ENCODE measurements around the gene FTO.

The FTO gene

DNA sequence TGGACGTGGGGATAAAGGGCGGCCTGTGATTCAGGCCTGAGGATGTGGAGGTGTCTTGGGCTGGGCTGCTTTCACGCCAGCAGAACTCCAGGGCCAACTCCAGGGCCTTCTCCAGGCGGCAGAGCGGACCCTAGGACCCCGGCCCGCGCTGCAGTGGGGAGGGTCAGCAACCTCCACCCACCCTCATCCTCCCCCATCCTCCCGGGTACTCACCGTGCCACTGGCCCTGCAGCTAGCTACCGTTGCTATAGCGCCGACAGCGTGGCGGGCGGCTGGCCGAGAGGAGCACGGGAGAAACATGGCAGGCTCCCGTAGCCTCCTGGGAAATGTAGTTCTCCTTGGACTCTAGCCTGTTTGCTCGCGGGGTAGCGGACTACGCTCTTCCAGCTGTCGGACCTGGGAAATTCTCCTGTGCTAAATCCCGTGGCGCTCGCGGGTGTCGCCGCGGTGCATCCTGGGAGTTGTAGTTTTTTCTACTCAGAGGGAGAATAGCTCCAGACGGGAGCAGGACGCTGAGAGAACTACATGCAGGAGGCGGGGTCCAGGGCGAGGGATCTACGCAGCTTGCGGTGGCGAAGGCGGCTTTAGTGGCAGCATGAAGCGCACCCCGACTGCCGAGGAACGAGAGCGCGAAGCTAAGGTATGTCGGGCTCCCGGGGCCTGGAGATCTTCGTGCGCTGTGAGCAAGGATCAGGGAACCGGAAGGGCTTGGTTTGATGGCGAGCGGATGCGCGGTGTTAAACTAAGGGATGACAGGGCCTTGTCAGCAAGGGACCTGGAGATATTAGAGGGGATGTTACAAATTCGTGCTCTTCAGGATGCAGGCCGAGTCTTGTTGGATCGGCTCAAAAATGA lies at the start of gene FTO, which contains the start of gene RPGRIP1L:
TSS of gene FTO (plus strand) at position 567 of the 855 bp plus-strand sequence.
TSS of gene RPGRIP1L (minus strand) at position 270 of the 855 bp plus-strand sequence. CDS start 3,136 bp downstream, outside the sequence.
- POLR2A ChIA-PET (ENCODE audit: low non-redundant PET) = no interaction called here
- DNase-seq (ENCODE audit: low spot score) = peak; percentile 96
- CTCF ChIA-PET = interaction anchor here (0.5 to 0.6 kb wide), 4 partner anchors 41 to 1256 kb away, joined by 3 to 4 read pairs (median 3); no protein-coding TSS in a partner anchor
- TF ChIP-seq, protein P1, sequence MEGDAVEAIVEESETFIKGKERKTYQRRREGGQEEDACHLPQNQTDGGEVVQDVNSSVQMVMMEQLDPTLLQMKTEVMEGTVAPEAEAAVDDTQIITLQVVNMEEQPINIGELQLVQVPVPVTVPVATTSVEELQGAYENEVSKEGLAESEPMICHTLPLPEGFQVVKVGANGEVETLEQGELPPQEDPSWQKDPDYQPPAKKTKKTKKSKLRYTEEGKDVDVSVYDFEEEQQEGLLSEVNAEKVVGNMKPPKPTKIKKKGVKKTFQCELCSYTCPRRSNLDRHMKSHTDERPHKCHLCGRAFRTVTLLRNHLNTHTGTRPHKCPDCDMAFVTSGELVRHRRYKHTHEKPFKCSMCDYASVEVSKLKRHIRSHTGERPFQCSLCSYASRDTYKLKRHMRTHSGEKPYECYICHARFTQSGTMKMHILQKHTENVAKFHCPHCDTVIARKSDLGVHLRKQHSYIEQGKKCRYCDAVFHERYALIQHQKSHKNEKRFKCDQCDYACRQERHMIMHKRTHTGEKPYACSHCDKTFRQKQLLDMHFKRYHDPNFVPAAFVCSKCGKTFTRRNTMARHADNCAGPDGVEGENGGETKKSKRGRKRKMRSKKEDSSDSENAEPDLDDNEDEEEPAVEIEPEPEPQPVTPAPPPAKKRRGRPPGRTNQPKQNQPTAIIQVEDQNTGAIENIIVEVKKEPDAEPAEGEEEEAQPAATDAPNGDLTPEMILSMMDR (conservative IDR thresholded peaks at IDR 0.05; ENCODE audit: low read depth) = no peak
- H3K27ac ChIP-seq = peak within 1 kb of the TSS; percentile 65

DNA sequence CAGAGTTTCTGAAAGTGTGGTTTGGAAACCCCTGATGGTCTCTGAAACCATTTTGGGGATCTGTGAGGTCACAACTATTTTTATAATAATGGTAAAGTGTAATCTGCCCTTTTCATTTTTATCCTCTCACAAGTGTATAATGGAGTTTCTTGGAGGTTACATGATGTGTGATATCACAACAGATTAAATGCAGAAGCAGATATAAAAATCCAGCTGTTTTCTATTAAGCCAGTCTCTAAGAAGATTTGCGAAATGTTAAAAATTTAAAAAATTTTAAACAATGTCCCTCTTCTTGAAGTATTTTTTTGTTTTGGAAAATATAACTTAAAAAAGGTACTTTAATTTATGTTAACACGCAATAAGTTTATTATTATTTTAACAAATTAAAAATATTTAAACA lies 49.0 kb upstream of the FTO start:
- no peak overlapping the region for H3K27ac ChIP-seq
- no peak for DNase-seq (ENCODE audit: low spot score)
- TF ChIP-seq, protein P1 (conservative IDR thresholded peaks at IDR 0.05; ENCODE audit: low read depth) = no peak
- ChIA-PET POLR2A (ENCODE audit: low non-redundant PET) (no interaction called here), CTCF (interaction anchor here (0.6 kb wide), 1 partner anchor 1586 kb away, joined by 3 read pairs; no protein-coding TSS in a partner anchor)

DNA sequence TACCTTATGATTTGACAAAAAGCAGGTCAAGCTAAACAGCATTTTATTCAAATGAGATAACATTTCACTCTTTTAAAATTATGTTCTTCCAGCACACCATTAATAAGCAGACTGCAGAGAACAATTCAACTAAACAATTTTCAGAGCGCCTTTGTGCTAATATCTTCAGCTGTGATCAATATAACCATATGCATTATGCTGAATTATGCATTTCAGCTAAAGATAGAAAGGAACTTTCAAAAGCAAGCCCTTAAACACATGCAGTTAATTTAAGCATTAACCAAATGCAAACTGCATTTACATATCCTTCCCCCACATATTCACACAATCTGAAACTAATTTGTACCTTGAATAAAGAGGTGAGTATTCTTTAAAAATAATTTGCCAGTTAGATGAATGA lies 41.9 kb upstream of the FTO start:
- CTCF ChIA-PET = no interaction called here
- DNase-seq (ENCODE audit: low spot score) = no peak
- no peak overlapping the region for H3K27ac ChIP-seq
- TF ChIP-seq, protein P1 (conservative IDR thresholded peaks at IDR 0.05; ENCODE audit: low read depth) = no peak
- POLR2A ChIA-PET (ENCODE audit: low non-redundant PET) = no interaction called here

DNA sequence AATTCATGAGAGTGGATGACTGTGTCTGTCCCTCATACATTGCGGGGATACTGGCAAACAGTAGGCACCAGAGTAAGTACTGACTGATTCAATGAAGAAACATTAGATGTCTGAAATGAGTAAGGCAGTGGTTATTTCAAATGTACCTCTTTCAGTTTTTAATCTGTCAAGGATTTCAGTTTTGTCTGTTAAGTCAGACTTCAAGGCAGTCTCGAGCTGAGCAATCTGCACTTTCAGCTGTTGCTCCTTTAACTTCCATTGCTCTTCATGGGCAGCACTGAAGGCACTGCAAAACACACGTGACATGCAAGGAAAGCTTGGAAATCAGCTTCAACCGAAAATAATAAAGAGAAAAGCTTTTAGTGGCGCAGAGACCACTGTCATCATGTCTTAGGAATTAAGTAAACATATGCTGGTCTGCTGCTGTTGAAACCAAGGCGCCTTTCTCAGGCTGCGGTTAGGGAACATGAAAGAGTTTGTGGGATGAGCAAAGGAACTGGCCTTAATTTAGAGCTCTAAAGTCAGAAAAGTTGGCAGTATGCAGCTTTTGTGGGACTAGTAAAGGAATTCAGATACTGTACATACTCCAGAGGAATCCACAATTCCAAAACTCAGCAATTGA lies 39.1 kb upstream of the FTO start:
- POLR2A ChIA-PET (ENCODE audit: low non-redundant PET) = no interaction called here
- CTCF ChIA-PET = interaction anchor here (0.6 kb wide), 2 partner anchors 81 to 501 kb away, joined by 3 to 8 read pairs; no protein-coding TSS in a partner anchor
- H3K27ac ChIP-seq = no peak overlapping the region
- DNase-seq (ENCODE audit: low spot score) = no peak
- TF ChIP-seq, protein P1 (conservative IDR thresholded peaks at IDR 0.05; ENCODE audit: low read depth) = no peak

DNA sequence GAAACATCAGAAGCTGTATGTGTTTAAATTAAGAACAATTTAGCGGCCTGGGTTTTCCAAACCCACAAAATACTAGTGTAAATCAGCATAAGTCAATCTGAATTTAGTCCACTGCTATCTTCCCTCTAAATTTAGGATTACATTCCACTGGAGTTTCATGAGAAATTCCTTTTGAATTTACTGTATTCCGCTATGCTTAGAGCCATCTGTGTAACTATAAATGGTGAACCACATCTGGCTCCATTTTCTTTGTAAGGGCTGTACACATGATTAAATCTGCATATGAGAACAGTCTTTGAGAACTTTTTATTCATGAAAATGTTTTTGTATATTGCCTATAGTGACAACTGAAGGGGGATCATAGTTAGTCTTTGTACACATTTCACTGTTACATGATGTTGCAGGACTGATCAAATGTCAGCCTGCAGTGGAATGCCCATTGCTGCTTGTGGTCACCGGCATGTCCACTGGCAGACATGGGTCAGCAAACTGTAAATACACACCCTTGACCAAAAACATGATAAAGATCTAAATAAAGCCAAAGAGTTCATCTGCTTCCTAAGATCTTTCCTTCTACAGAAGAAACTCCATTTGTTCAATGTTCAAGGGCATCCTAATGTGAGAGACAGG lies 37.1 kb upstream of the FTO start:
- no peak for DNase-seq (ENCODE audit: low spot score)
- ChIA-PET CTCF (interaction anchor here (0.7 kb wide), 1 partner anchor 23 kb away, joined by 4 read pairs; no protein-coding TSS in a partner anchor), POLR2A (ENCODE audit: low non-redundant PET) (no interaction called here)
- TF ChIP-seq, protein P1 (conservative IDR thresholded peaks at IDR 0.05; ENCODE audit: low read depth) = no peak
- no peak overlapping the region for H3K27ac ChIP-seq

DNA sequence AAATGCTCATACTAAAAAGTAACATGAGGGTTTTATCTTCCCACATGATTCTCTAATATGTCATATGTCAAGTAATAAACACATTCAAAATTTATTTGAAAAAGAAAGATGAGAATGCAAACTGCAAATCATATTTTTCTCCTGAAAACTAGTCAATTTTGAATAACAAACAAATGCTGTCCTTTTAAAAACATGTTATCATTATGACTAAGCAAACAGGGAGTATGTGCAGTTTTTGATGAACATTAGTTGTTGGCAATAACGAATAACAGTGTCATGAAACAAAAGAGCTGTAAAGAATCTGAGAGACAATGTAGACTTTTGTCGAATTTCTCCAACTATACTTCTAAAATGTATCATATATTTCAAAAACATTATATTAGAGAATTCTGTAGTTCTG lies 35.1 kb upstream of the FTO start:
- TF ChIP-seq, protein P1 (conservative IDR thresholded peaks at IDR 0.05; ENCODE audit: low read depth) = no peak
- ChIA-PET POLR2A (ENCODE audit: low non-redundant PET) (no interaction called here), CTCF (no interaction called here)

More for the DNA sequence above, 35.1 kb upstream of the FTO start:
- no peak for DNase-seq (ENCODE audit: low spot score)
- H3K27ac ChIP-seq = no peak overlapping the region

Measured in RWPE1 (cell line).